Mesothelial cell of epicardium (in vitro differentiated cells): ENCODE measurements around the gene DNAJC27. TPM values are rescaled to one million over a fixed set of nuclear protein-coding genes. Genes with fewer than 3 reads are reported as not detected.

ENCODE experiments used
- total RNA-seq: library from RNA; stranded (reverse); gene quantifications from 3 replicates; pipeline ENCODE4 v1.2.1, GENCODE V29; 2021

Gene DNAJC27
- total RNA-seq, 1 donor from 2014 or later: 10.9 TPM

Other genes with a start within 250 kb of the DNAJC27 start
- 17.2 to 22.4 TPM (median 22.0 TPM) in 3 replicates for gene PTRHD1, start 178.6 kb downstream of the DNAJC27 start, total RNA-seq
- 18.1 to 19.0 TPM (median 18.8 TPM) in 3 replicates for gene CENPO, start 178.5 kb downstream of the DNAJC27 start, total RNA-seq
- 38.6 to 42.4 TPM (median 41.3 TPM) in 3 replicates for gene ADCY3, start 51.7 kb downstream of the DNAJC27 start, total RNA-seq
- gene EFR3B, start 70.1 kb upstream of the DNAJC27 start, total RNA-seq: 14.4 to 16.7 TPM (median 15.4 TPM) in 3 replicates
- 0.29 TPM in 1 of 3 replicates, not detected in the others for gene POMC, start 196.6 kb upstream of the DNAJC27 start, total RNA-seq